WERI-Rb-1 (cell line): ENCODE data around the gene CIAO2B.

ENCODE experiments used
- DNase-seq: peaks from one replicate; pipeline ENCODE4 v3.0.0-alpha.2; 2020
- H3K27ac ChIP-seq: fragments of 250-450 bp; sonication (Bioruptor Pico); 2 replicates; pipeline ENCODE4 v1.5.1; 2020; ENCODE audit warnings: mild to moderate bottlenecking, moderate library complexity
- H3K27me3 ChIP-seq: fragments of 250-450 bp; sonication (Bioruptor Pico); 2 replicates; pipeline ENCODE4 v1.5.1; 2021; ENCODE audit warnings: mild to moderate bottlenecking, low read depth, moderate library complexity; ENCODE audit not compliant: insufficient read depth, severe bottlenecking
- H3K36me3 ChIP-seq: fragments of 250-450 bp; sonication (Bioruptor Pico); 2 replicates; pipeline ENCODE4 v1.5.1; 2020; ENCODE audit warnings: mild to moderate bottlenecking, moderate library complexity
- H3K4me3 ChIP-seq: 2 replicates; pipeline ENCODE4 v1.5.1; 2011; ENCODE audit warnings: low read depth, mild to moderate bottlenecking, control low read depth, low read length
- H3K9me3 ChIP-seq: fragments of 250-450 bp; sonication (Bioruptor Pico); 2 replicates; pipeline ENCODE4 v1.5.1; 2021; ENCODE audit warnings: mild to moderate bottlenecking, moderate library complexity; ENCODE audit not compliant: severe bottlenecking
- TF ChIP-seq, protein P1 (sequence below): IDR thresholded peaks from 2 replicates; pipeline ENCODE4 v1.5.1; 2011; ENCODE audit warnings: low read depth, mild to moderate bottlenecking, control low read depth, inconsistent platforms, low read length

Gene CIAO2B

GRCh38 chr16:66918355-66918754 lies 15.8 kb downstream of the CIAO2B start:
- Histone ChIP-seq H3K27ac (peak overlapping the region; percentile 90), H3K36me3 (peaks cover 26% of the 10 kb centered on the region), H3K27me3 (no peaks in the 10 kb centered on the region), H3K9me3 (no peaks in the 10 kb centered on the region), H3K4me3 (no peak overlapping the region)
- TF ChIP-seq, protein P1, sequence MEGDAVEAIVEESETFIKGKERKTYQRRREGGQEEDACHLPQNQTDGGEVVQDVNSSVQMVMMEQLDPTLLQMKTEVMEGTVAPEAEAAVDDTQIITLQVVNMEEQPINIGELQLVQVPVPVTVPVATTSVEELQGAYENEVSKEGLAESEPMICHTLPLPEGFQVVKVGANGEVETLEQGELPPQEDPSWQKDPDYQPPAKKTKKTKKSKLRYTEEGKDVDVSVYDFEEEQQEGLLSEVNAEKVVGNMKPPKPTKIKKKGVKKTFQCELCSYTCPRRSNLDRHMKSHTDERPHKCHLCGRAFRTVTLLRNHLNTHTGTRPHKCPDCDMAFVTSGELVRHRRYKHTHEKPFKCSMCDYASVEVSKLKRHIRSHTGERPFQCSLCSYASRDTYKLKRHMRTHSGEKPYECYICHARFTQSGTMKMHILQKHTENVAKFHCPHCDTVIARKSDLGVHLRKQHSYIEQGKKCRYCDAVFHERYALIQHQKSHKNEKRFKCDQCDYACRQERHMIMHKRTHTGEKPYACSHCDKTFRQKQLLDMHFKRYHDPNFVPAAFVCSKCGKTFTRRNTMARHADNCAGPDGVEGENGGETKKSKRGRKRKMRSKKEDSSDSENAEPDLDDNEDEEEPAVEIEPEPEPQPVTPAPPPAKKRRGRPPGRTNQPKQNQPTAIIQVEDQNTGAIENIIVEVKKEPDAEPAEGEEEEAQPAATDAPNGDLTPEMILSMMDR: no peak
- no peak for DNase-seq

DNA sequence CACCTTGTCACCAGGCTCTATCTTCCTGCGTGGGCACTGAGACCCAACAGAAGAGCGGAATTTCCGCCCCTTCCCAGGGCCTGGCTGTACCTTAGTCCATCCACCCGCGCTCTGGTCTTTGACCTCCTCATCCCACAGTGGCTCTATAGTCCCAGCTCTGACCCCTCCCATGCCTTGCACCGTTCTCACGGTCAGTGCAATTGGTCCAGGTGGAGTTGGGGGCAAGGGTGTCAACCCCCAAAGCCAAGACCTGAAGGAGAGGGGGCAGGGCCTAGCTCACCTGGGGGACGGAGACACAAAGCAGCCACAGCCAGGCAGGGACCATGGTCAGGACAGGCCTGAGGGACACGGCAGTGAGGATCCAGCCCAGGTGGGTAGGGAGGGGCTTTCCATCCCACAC lies 16.5 kb downstream of the CIAO2B start:
- peaks cover 19% of the 10 kb centered on the region for H3K36me3 ChIP-seq
- H3K27ac ChIP-seq: peak overlapping the region; percentile 90
- no peaks in the 10 kb centered on the region for H3K9me3 ChIP-seq
- no peak overlapping the region for H3K4me3 ChIP-seq
- DNase-seq: no peak
- H3K27me3 ChIP-seq: no peaks in the 10 kb centered on the region
- TF ChIP-seq, protein P1: no peak

DNA sequence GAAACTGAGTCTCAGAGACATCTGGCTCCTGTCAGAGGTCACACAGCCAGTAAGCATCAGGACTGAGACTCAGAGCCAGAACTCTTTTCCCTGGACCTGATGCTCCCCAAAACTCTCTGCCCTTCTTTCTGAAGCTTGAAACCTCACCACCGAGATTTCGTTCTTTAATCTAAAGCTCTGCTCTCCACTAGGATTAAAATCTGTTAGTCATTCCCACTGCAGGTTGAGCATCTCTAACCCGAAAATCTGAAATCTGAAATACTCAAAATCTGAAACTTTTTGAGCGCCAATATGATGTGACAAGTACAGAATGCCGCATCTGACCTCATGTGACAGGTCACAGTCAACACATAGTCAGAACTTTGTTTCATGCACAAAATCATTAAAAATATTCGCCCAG lies 17.7 kb downstream of the CIAO2B start:
- DNase-seq: no peak
- Histone ChIP-seq H3K9me3 (no peaks in the 10 kb centered on the region), H3K27ac (no peak overlapping the region), H3K27me3 (no peaks in the 10 kb centered on the region), H3K4me3 (no peak overlapping the region), H3K36me3 (peaks cover 7% of the 10 kb centered on the region)
- TF ChIP-seq, protein P1: no peak

- Histone ChIP-seq H3K36me3 (no peaks in the 10 kb centered on the region), H3K4me3 (no peak overlapping the region), H3K9me3 (no peaks in the 10 kb centered on the region), H3K27ac (no peak overlapping the region), H3K27me3 (no peaks in the 10 kb centered on the region)
- TF ChIP-seq, protein P1: no peak
- DNase-seq: no peak
These were observed 19.2 kb downstream of the CIAO2B start for GRCh38 chr16:66915041-66915440.

- TF ChIP-seq, protein P1: no peak
- Histone ChIP-seq H3K9me3 (no peaks in the 10 kb centered on the region), H3K4me3 (no peak overlapping the region), H3K36me3 (no peaks in the 10 kb centered on the region), H3K27me3 (no peaks in the 10 kb centered on the region), H3K27ac (no peak overlapping the region)
- no peak for DNase-seq
These were observed 19.7 kb downstream of the CIAO2B start for GRCh38 chr16:66914541-66914940.

GRCh38 chr16:66913711-66914110 lies 20.5 kb downstream of the CIAO2B start:
- Histone ChIP-seq H3K36me3 (no peaks in the 10 kb centered on the region), H3K27me3 (no peaks in the 10 kb centered on the region), H3K27ac (no peak overlapping the region), H3K4me3 (no peak overlapping the region), H3K9me3 (no peaks in the 10 kb centered on the region)
- DNase-seq: no peak
- TF ChIP-seq, protein P1: no peak
